GM18909 (cell line): ENCODE data around the gene ADAMTS20.
"Not testable (repeated sequence)": the region's sequence is repeated elsewhere in the genome, so short reads cannot be mapped to it uniquely, and the experiment has no call there.

Experiments used
- ATAC-seq: cut with Tn5 transposase; IDR thresholded peaks from one replicate; pipeline ENCODE4 v1.9.1; 2021; ENCODE audit warnings: mild to moderate bottlenecking; ENCODE audit not compliant: unreplicated experiment, poor library complexity

ADAMTS20 gene

DNA sequence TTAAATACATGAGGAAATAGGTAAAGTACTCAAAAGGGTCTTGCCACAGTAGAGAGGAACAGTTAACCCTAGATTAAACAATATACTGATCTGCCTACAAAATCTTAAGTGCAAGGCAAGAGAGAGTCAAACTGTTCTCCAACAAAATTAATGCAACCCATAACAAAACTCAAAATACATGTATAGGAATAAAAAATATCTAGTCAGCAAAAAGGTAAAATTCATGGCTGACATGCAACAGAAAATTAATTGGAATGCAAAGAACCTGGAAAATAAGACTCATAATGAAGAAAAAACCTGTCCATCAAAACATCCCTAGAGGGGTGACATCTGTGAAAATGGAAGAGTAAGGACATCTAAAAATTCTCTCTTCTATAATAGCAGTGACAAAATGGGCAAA, 173.6 kb downstream of the ADAMTS20 start:
- no peak for ATAC-seq

- no peak for ATAC-seq
Observed at GRCh38 chr12:43370263-43370662, 181.7 kb downstream of the ADAMTS20 start.

- no peak for ATAC-seq
Observed at GRCh38 chr12:43362910-43363694, 188.9 kb downstream of the ADAMTS20 start.

DNA sequence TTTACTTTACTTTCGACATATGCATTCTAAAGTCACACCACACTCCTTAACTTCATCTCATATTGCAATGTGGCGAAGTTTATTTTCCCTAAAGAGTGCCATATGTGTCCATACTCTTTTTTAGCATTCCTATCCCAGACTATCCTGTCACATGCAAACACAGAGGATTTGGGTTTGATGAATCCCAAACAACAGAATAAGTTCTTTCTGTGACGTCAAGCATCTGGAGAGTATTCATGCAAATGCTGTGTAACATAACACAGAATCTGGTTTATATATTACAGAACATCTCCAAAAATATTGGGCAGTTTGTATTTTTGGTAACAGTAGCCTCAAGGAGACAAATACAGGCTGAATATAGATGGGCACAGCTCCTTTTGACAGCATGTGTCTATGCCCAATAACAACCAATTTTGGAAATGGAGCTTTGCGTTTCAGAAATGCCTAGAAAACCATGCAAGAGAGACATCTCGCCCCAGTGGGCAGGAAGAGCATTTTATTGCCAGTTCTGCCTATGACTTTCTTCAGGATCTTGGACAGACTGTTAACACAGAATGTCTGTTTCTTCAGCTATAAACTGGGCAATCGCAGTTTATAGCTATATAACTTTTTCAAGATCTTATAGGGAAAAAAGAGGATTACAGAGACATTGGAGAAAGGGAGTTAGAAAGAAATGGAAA, 190.8 kb downstream of the ADAMTS20 start:
- no peak for ATAC-seq

DNA sequence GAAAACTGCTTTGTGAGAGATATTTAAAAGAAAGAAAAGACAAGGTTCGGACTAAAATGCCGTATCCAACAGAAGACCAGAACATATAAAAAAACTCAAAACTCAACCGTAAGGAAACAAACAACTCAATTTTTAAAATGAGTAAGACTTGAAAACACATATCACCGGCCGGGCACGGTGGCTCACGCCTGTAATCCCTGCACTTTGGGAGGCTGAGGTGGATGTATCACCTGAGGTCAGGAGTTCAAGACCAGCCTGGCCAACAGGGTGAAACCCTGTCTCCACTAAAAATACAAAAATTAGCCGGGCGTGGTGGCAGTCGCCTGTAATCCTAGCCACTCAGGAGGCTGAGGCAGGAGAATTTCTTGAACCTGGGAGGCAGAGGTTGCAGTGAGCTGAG, 192.0 kb downstream of the ADAMTS20 start:
- not testable (repeated sequence) for ATAC-seq

DNA sequence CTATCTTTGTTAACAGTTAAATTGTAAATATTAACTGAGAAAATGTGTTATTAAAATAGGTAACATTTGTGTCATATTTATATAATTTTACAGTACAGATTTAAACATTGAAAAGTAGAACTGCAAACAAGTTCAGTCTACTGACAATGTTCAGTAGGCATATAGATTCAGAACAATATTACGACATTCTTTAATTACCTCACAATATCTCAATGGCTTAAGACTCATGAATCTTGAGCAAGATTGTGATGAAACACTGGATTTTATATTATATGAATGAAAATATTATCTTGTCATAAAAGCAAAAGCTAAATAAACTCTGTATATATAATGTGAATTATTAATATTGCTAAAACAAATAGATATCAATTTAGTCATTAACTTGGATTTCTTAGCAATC, 194.9 kb downstream of the ADAMTS20 start:
- ATAC-seq: no peak

GRCh38 chr12:43352001-43352400, 200.0 kb downstream of the ADAMTS20 start:
- no peak for ATAC-seq

GRCh38 chr12:43349863-43350262, 202.1 kb downstream of the ADAMTS20 start:
- no peak for ATAC-seq

GRCh38 chr12:43348221-43348620, 203.8 kb downstream of the ADAMTS20 start:
- no peak for ATAC-seq

GRCh38 chr12:43347026-43347425, 205.0 kb downstream of the ADAMTS20 start:
- no peak for ATAC-seq

DNA sequence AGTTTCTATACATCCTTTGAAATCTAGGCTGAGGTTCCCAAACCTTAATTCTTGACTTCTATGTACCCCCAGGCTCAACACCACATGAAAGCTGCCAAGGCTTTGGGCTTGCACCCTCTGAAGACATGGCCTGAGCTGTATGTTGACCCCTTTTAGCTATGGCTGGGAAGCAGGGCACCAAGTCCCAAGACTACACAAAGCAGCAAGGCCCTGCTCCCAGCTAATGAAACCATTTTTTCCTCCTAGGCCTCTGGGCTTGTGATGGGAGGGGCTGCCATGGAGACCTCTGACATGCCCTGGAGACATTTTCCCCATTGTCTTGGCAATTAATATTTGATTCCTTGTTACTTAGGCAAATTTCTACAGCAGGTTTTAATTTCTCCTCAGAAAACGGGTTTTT, 207.0 kb downstream of the ADAMTS20 start:
- no peak for ATAC-seq

GRCh38 chr12:43341785-43342313, 210.2 kb downstream of the ADAMTS20 start:
- not testable (repeated sequence) for ATAC-seq

GRCh38 chr12:43338848-43339526, 213.0 kb downstream of the ADAMTS20 start:
- ATAC-seq: peak; percentile 65

- ATAC-seq: peak; percentile 71
Observed at GRCh38 chr12:43337571-43338444, 214.2 kb downstream of the ADAMTS20 start.

- peak; percentile 0 for ATAC-seq
Observed at GRCh38 chr12:43336962-43337555, 214.9 kb downstream of the ADAMTS20 start.

- ATAC-seq: no peak
Observed at GRCh38 chr12:43333644-43334043, 218.4 kb downstream of the ADAMTS20 start.

GRCh38 chr12:43332977-43333640, 218.9 kb downstream of the ADAMTS20 start:
- ATAC-seq: no peak

DNA sequence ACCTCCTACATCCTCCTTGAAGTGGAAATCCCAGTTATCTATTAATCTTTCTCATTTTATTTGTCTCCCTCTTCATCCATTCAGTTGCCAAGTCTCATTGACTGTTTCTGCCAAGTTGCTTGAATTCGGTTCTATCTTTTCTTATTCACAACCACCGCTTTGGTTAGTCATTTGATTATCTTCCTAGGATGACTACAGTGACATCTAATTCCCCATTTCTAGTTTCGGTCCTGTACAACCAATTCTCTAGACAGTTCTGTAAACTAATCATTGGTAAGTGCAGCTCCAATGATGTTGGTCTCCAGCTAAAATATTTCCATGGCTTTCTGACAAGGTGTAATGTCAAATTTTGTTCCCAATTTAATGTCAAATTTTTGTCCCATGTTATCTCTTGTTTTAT, 220.1 kb downstream of the ADAMTS20 start:
- no peak for ATAC-seq

DNA sequence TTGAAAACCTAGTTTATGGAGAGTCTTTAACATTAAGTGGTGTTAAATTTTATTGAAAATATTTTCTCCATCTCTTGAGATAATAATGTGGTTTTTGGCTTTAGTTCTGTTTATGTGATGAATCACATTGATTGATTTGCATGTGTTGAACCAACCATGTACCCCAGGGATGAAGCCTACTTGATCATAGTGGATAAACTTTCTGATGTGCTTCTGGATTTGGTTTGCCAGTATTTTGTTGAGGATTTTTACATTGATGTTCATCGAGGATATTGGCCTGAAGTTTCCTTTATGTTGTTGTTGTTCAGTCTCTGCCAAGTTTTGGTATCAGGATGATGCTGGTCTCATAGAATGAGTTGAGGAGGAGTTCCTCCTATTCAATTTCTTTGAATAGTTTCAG, 222.6 kb downstream of the ADAMTS20 start:
- no peak for ATAC-seq
